IMR-90 (cell line): ENCODE measurements around the gene C16orf90. TPM values are rescaled to one million over a fixed set of nuclear protein-coding genes. Genes with fewer than 3 reads are reported as not detected.

Experiments used
- MXI1 ChIP-seq: IDR thresholded peaks from 2 replicates; pipeline ENCODE4 v1.6.1; 2012; ENCODE audit warnings: low read depth, mild to moderate bottlenecking, low read length, moderate library complexity, borderline replicate concordance
- NFE2L2 ChIP-seq: fragments of 150-350 bp; IDR thresholded peaks from 2 replicates; pipeline ENCODE4 v1.6.1; 2016; ENCODE audit warnings: low read depth, mild to moderate bottlenecking, low read length
- RAD21 ChIP-seq: IDR thresholded peaks from 2 replicates; pipeline ENCODE4 v1.6.1; 2012; ENCODE audit warnings: low read length, improper control_type of control experiment
- polyA plus RNA-seq, 3 experiments: library from polyadenylated mRNA; depleted of rRNA; stranded (reverse); fragments of >200 nt; gene quantifications; 2 replicates each; pipeline ENCODE4 v1.2.3, GENCODE V29; 2012; ENCODE audit warnings: low replicate concordance in 1 of 3
- total RNA-seq: library from RNA; depleted of rRNA; stranded (reverse); fragments of >200 nt; gene quantifications from 2 replicates; pipeline ENCODE4 v1.2.3, GENCODE V29; 2012
- TF ChIP-seq, protein P1 (sequence below): fragments of 150-350 bp; IDR thresholded peaks from 2 replicates; pipeline ENCODE4 v1.6.1; 2016; ENCODE audit warnings: low read depth, mild to moderate bottlenecking, low read length, moderate library complexity, borderline replicate concordance

The C16orf90 gene
- total and polyA plus RNA-seq, 2 of the 4 experiments (the other 2 are of a cell fraction): not detected

- TF ChIP-seq, protein P1, sequence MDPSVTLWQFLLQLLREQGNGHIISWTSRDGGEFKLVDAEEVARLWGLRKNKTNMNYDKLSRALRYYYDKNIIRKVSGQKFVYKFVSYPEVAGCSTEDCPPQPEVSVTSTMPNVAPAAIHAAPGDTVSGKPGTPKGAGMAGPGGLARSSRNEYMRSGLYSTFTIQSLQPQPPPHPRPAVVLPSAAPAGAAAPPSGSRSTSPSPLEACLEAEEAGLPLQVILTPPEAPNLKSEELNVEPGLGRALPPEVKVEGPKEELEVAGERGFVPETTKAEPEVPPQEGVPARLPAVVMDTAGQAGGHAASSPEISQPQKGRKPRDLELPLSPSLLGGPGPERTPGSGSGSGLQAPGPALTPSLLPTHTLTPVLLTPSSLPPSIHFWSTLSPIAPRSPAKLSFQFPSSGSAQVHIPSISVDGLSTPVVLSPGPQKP: no peak
- TF ChIP-seq NFE2L2 (no peak), RAD21 (no peak), MXI1 (no peak)
Measured at GRCh38 chr16:3486506-3487215, 8.6 kb downstream of the C16orf90 start (continued).
